Measurements from ENCODE around the gene STX11.
A peak's percentile ranks its signal among the peaks of the same experiment; 100 is the strongest.

STX11 gene

GRCh38 chr6:144217264-144217663 lies 66.9 kb downstream of the STX11 start:
- CTCF ChIA-PET, result interaction anchor here (0.7 to 1.1 kb wide), 5 partner anchors 9 to 265 kb away, joined by 3 to 6 read pairs (median 4); partner anchors contain the start of gene UTRN
- no peak for DNase-seq (ENCODE audit: low spot score)
- TF ChIP-seq CTCF (conservative IDR thresholded peaks at IDR 0.05; ENCODE audit: low read depth), result no peak
- POLR2A ChIA-PET (ENCODE audit: low non-redundant PET), result no interaction called here
- peak overlapping the region; percentile 95; the same call in 1 of the 2 replicates for H3K27ac ChIP-seq

GRCh38 chr6:144217797-144218196 lies 67.5 kb downstream of the STX11 start:
- DNase-seq (ENCODE audit: low spot score), result no peak
- no peak overlapping the region for H3K27ac ChIP-seq
- ChIA-PET CTCF (interaction anchor here (0.7 to 2.3 kb wide), 4 partner anchors 9 to 265 kb away, joined by 3 to 8 read pairs (median 4); no protein-coding TSS in a partner anchor), POLR2A (ENCODE audit: low non-redundant PET) (no interaction called here)
- TF ChIP-seq CTCF (conservative IDR thresholded peaks at IDR 0.05; ENCODE audit: low read depth), result no peak

GRCh38 chr6:144219056-144219685 lies 68.9 kb downstream of the STX11 start:
- TF ChIP-seq CTCF (conservative IDR thresholded peaks at IDR 0.05; ENCODE audit: low read depth), result peak; percentile 75
- ChIA-PET CTCF (interaction anchor here (0.5 to 2.3 kb wide), 15 partner anchors 10 to 1382 kb away, joined by 3 to 8 read pairs (median 4); no protein-coding TSS in a partner anchor), POLR2A (ENCODE audit: low non-redundant PET) (no interaction called here)
- peak; percentile 40 for DNase-seq (ENCODE audit: low spot score)
- H3K27ac ChIP-seq, result no peak overlapping the region

- DNase-seq (ENCODE audit: low spot score), result no peak
- ChIA-PET CTCF (interaction anchor here (2.3 kb wide), 1 partner anchor 9 kb away, joined by 8 read pairs; no protein-coding TSS in a partner anchor), POLR2A (ENCODE audit: low non-redundant PET) (no interaction called here)
- H3K27ac ChIP-seq, result no peak overlapping the region
- TF ChIP-seq CTCF (conservative IDR thresholded peaks at IDR 0.05; ENCODE audit: low read depth), result no peak
Measured at GRCh38 chr6:144220031-144220790, 69.9 kb downstream of the STX11 start.

GRCh38 chr6:144223686-144224085 lies 73.4 kb downstream of the STX11 start:
- no peak for DNase-seq (ENCODE audit: low spot score)
- no peak overlapping the region for H3K27ac ChIP-seq
- CTCF ChIA-PET, result interaction anchor here (0.6 kb wide), 2 partner anchors 256 to 360 kb away, joined by 3 read pairs; no protein-coding TSS in a partner anchor
- TF ChIP-seq CTCF (conservative IDR thresholded peaks at IDR 0.05; ENCODE audit: low read depth), result no peak
- POLR2A ChIA-PET (ENCODE audit: low non-redundant PET), result interaction anchor here (0.7 kb wide), 1 partner anchor 316 kb away, joined by 7 read pairs; no protein-coding TSS in a partner anchor

- H3K27ac ChIP-seq, result no peak overlapping the region
- CTCF ChIA-PET, result interaction anchor here (1.1 kb wide), 1 partner anchor 12 kb away, joined by 4 read pairs; no protein-coding TSS in a partner anchor
- DNase-seq (ENCODE audit: low spot score), result no peak
- TF ChIP-seq CTCF (conservative IDR thresholded peaks at IDR 0.05; ENCODE audit: low read depth), result no peak
- POLR2A ChIA-PET (ENCODE audit: low non-redundant PET), result no interaction called here
Measured at GRCh38 chr6:144231721-144232120, 81.4 kb downstream of the STX11 start.

All from RWPE1 (cell line).